OCI-LY3 (cell line): ENCODE data around the gene TRPC3.

ENCODE experiments used
- H2AFZ ChIP-seq: fragments of 200-600, 300-600 bp; shearing (Covaris generic); 2 replicates; pipeline ENCODE4 v1.6.0; 2014; ENCODE audit warnings: antibody characterized with exemption, low read depth, low read length
- H3K27ac ChIP-seq: fragments of 200-600, 300-600 bp; sonication (generic); 2 replicates; pipeline ENCODE4 v1.5.1; 2014; ENCODE audit warnings: mild to moderate bottlenecking, low read length, moderate library complexity, mixed read lengths
- H3K27me3 ChIP-seq: fragments of 200-600, 300-600 bp; sonication (generic); 2 replicates; pipeline ENCODE4 v1.6.1; 2014; ENCODE audit warnings: low read depth, low read length, mixed read lengths
- H3K36me3 ChIP-seq: fragments of 200-600, 300-600 bp; sonication (generic); replicated peaks from 2 replicates; pipeline ENCODE3; 2014; ENCODE audit warnings: low read depth, low read length, mixed read lengths
- H3K4me1 ChIP-seq: fragments of 300-600, 200-600 bp; sonication (generic); 2 replicates; pipeline ENCODE4 v1.6.1; 2014; ENCODE audit warnings: low read length, mixed read lengths
- H3K4me2 ChIP-seq: fragments of 200-600, 300-600 bp; sonication (generic); 2 replicates; pipeline ENCODE4 v1.6.1; 2014; ENCODE audit warnings: low read length, mixed read lengths
- H3K4me3 ChIP-seq: fragments of 300-600, 200-600 bp; sonication (generic); 2 replicates; pipeline ENCODE4 v1.5.1; 2014; ENCODE audit warnings: antibody characterized with exemption, mild to moderate bottlenecking, low read length, moderate library complexity
- H3K79me2 ChIP-seq: fragments of 300-600, 200-600 bp; shearing (Covaris generic); 2 replicates; pipeline ENCODE4 v1.6.1; 2014; ENCODE audit warnings: mild to moderate bottlenecking, low read length, mixed read lengths
- H3K9ac ChIP-seq: fragments of 300-600, 200-600 bp; shearing (Covaris generic); 2 replicates; pipeline ENCODE4 v1.6.0; 2014; ENCODE audit warnings: mild to moderate bottlenecking, low read length, moderate library complexity
- H3K9me3 ChIP-seq: fragments of 200-600, 300-600 bp; shearing (Covaris generic); 2 replicates; pipeline ENCODE4 v1.6.1; 2014; ENCODE audit warnings: low read length, mixed read lengths; ENCODE audit not compliant: insufficient read depth
- H4K20me1 ChIP-seq: fragments of 200-600, 300-600 bp; sonication (generic); 2 replicates; pipeline ENCODE4 v1.6.1; 2016; ENCODE audit warnings: low read length, mixed read lengths; ENCODE audit not compliant: insufficient read depth
- EZH2phosphoT487 ChIP-seq: fragments of 200-600 bp; shearing (Covaris generic); IDR thresholded peaks from 2 replicates; pipeline ENCODE4 v1.6.1; 2018; ENCODE audit warnings: antibody characterized with exemption, mixed run types, low read depth
- TF ChIP-seq, protein P1 (sequence below): fragments of 200-600, 300-600 bp; sonication (generic); IDR thresholded peaks from 2 replicates; pipeline ENCODE4 v1.5.1; 2014; ENCODE audit warnings: antibody characterized with exemption, low read length, low read depth

Gene TRPC3

DNA sequence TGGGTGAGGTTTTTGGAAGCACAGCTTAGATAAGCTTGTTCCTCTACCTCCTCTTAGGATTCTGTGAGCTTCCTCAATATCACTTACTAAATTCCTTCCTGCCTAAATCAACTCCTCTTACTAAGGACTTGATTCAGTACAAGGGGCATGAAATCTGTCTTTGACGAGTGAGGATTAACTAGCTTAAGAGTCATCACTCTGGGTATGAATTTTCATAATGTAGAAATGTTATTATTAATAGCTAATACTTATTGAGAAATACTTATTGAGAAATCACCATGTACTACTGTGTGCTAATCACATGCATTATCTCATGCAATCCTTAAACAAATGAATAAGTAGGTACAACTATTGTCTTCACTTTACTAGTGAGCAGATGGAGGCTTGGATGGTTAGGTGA, 28.6 kb downstream of the TRPC3 start:
- Histone ChIP-seq H4K20me1 (no peaks in the 10 kb centered on the region), H3K27ac (no peak overlapping the region), H2AFZ (no peak overlapping the region), H3K27me3 (peaks cover 5% of the 10 kb centered on the region; the same call in 1 of the 2 replicates), H3K79me2 (no peaks in the 10 kb centered on the region), H3K4me2 (no peak overlapping the region), H3K36me3 (no peaks in the 10 kb centered on the region), H3K9ac (no peak overlapping the region), H3K9me3 (no peaks in the 10 kb centered on the region), H3K4me1 (no peaks in the 10 kb centered on the region), H3K4me3 (no peak overlapping the region)
- TF ChIP-seq, protein P1, sequence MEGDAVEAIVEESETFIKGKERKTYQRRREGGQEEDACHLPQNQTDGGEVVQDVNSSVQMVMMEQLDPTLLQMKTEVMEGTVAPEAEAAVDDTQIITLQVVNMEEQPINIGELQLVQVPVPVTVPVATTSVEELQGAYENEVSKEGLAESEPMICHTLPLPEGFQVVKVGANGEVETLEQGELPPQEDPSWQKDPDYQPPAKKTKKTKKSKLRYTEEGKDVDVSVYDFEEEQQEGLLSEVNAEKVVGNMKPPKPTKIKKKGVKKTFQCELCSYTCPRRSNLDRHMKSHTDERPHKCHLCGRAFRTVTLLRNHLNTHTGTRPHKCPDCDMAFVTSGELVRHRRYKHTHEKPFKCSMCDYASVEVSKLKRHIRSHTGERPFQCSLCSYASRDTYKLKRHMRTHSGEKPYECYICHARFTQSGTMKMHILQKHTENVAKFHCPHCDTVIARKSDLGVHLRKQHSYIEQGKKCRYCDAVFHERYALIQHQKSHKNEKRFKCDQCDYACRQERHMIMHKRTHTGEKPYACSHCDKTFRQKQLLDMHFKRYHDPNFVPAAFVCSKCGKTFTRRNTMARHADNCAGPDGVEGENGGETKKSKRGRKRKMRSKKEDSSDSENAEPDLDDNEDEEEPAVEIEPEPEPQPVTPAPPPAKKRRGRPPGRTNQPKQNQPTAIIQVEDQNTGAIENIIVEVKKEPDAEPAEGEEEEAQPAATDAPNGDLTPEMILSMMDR = no peak
- TF ChIP-seq EZH2phosphoT487 = no peak

GRCh38 chr4:121913667-121914066, 38.2 kb downstream of the TRPC3 start:
- no peak overlapping the region for H3K27ac ChIP-seq

DNA sequence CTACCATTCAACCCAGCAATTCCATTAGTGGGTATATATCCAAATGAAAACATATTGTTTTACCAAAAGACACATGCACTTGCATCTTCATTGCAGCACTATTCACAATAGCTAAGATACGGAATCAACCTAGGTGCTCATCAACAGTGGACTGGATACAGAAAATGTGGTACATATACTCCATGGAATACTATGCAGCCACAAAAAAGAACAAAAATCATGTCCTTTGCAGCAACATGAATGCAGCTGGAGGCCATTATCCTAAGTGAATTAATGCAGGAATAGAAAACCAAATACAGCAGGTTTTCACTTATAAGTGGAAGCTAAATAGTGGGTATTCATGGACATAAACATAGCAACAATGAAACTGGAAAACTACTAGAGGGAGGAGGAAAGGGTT, 43.5 kb downstream of the TRPC3 start:
- Histone ChIP-seq H2AFZ (no peak overlapping the region), H3K36me3 (no peaks in the 10 kb centered on the region), H3K4me2 (no peak overlapping the region), H3K79me2 (no peaks in the 10 kb centered on the region), H3K4me3 (no peak overlapping the region), H3K9ac (no peak overlapping the region), H3K27ac (no peak overlapping the region), H3K9me3 (no peaks in the 10 kb centered on the region), H4K20me1 (no peaks in the 10 kb centered on the region), H3K4me1 (no peaks in the 10 kb centered on the region), H3K27me3 (no peaks in the 10 kb centered on the region)
- TF ChIP-seq, protein P1 = no peak
- TF ChIP-seq EZH2phosphoT487 = no peak

More at GRCh38 chr4:121913667-121914066, 38.2 kb downstream of the TRPC3 start:
- H3K36me3 ChIP-seq = no peaks in the 10 kb centered on the region
- no peaks in the 10 kb centered on the region for H3K9me3 ChIP-seq
- H4K20me1 ChIP-seq = no peaks in the 10 kb centered on the region
- H3K4me3 ChIP-seq = no peak overlapping the region
- H2AFZ ChIP-seq = no peak overlapping the region
- TF ChIP-seq, protein P1 = no peak
- no peak for TF ChIP-seq EZH2phosphoT487
- H3K27me3 ChIP-seq = peaks cover 3% of the 10 kb centered on the region; the same call in 1 of the 2 replicates
- H3K79me2 ChIP-seq = no peaks in the 10 kb centered on the region
- no peak overlapping the region for H3K9ac ChIP-seq
- no peak overlapping the region for H3K4me2 ChIP-seq
- H3K4me1 ChIP-seq = peaks cover 9% of the 10 kb centered on the region

DNA sequence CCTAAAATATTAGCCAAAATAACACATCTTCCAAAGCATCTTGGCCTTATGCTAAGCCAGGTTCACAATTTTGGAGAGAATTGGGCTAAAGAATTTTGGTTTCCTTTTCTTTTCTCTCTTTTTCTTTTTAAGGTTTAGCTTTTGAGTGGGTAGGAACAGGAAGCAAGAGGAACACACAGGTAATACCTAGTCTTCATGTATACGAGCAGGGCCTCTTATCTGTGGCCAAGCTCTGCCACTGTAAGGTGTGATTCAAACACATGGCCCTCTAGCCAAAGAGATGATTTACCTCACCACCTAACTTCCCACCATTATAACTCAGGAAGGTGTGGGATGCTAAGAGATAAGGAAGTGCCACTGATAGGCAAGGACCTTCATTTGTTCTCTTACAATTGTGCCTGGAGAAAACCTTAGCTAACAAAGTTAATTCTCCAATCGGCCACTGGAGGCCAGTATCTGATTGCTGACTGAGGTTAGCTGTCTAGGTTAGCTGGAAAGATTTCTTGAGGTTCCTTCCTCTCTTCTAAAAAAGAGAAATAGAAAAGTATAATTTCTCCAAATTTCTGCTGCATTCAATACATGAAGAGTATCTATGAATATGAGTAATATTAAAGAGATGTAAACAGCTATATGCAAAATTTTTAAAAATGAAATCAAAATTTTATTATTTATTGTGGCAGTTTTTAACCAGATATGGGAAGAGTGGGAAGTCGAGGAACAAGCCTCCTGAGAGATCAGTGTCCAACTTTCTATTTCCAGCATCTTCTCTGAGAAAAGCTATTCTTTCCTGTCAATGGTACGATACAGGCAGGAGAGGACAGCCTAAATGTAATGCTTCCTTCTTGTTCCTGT, 51.5 kb downstream of the TRPC3 start:
- Histone ChIP-seq H3K9me3 (no peaks in the 10 kb centered on the region), H2AFZ (peak overlapping the region; percentile 89), H3K27me3 (no peaks in the 10 kb centered on the region)

More for the DNA sequence above, 51.5 kb downstream of the TRPC3 start:
- peaks cover 9% of the 10 kb centered on the region; the same call in 1 of the 2 replicates for H3K4me1 ChIP-seq
- H3K4me3 ChIP-seq = no peak overlapping the region
- H3K79me2 ChIP-seq = no peaks in the 10 kb centered on the region
- TF ChIP-seq, protein P1 = peak; percentile 85
- TF ChIP-seq EZH2phosphoT487 = no peak
- peak overlapping the region; percentile 20; the same call in 1 of the 2 replicates for H3K4me2 ChIP-seq
- no peaks in the 10 kb centered on the region for H4K20me1 ChIP-seq
- no peak overlapping the region for H3K27ac ChIP-seq
- H3K36me3 ChIP-seq = no peaks in the 10 kb centered on the region
- no peak overlapping the region for H3K9ac ChIP-seq
